Stromal cell of bone marrow (primary cell): ENCODE data around the gene CYP8B1.
A peak's percentile ranks its signal among the peaks of the same experiment; 100 is the strongest.
"Not testable (repeated sequence)": the region's sequence is repeated elsewhere in the genome, so short reads cannot be mapped to it uniquely, and the experiment has no call there.

Source experiments
- DNase-seq: peaks from one replicate; pipeline ENCODE4 v3.0.0-alpha.2; 2012; ENCODE audit warnings: low read depth

Gene CYP8B1

DNA sequence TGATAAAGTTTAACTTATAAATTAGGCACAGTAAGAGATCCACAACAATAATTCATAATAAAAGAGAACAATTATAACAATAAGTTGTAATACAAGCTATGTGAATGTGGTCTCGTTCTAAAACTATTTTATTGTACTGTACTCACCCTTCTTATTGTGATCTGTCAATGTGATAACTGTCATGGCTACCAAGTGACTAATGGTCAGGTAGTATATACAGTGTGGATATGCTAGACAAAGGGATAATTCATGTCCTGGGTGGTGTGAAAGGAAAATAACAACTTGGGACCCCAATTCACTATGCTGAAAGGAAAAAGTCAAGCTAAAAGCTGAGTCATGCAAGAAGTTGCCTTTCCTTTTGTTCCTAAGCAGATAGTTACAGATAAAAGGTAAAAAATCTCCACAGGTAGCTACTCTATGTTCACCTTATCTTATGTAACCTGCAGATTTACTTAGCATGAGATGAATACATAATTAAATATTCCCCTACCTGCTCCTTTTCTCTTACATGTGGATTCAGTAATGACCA lies 10.7 kb upstream of the CYP8B1 start:
- DNase-seq, result no peak

DNA sequence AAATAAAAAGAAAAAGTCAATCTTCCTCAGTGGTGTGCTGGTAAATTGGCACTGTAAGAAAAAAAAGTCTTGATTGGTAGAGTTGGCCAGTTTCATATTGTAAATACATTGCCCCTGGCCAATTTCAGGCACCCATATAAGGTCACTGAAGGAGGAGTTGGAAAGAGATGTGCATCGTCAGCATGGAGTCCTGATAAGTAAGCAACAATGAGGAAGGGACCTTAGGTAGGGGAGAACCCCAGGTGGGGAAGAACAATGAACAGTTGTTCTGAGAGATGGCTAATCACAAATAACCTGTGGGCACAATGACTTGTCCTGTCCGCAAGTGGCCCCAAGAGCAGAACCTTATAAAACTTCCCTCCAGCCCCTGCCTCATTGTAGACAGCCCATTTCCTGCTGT lies 8.6 kb upstream of the CYP8B1 start:
- DNase-seq, result no peak

- not testable (repeated sequence) for DNase-seq
Measured at GRCh38 chr3:42883251-42883930, 7.7 kb upstream of the CYP8B1 start.

DNA sequence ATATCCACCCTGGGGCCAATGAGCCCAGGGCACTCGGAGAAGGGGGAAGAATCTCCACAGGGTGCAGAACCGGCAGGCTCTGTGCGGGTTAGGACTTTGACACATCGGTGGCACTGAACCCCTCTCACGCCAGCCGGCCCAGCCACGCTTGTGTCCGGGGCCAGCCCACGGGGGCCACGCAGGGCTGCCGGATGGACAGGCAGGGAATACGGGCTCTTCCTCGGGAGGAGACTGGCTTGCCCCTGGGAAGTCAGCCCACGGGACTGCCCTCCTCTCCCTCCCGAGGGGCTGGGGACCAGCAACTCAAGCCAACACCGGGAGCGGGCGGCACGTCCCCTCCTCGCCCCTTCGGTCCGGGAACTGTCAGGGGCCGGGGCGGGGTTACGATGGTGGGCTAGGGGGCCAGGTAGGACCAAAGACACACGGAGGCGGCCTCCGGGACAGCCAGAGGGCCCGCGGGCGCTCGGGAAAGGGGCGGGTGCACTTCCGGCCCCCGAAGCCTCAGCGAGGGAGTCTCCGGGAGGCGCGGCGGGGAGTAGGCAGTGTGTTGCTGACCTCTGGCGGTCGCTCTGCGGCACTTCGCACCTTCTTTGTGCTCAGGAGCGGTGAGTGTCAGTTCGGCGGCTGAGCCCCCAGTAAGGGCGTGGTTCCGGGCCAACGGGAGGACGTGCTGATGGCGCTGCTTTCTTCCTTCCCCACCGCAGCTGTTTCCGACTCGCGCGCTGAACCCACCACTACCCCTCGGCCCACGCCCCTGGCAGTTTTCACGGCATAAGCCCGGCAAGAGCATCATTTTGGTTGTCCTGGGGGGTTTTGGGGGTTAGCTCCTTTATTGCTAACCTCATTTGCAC lies 5.1 kb upstream of the CYP8B1 start:
- peak; percentile 47 for DNase-seq

DNA sequence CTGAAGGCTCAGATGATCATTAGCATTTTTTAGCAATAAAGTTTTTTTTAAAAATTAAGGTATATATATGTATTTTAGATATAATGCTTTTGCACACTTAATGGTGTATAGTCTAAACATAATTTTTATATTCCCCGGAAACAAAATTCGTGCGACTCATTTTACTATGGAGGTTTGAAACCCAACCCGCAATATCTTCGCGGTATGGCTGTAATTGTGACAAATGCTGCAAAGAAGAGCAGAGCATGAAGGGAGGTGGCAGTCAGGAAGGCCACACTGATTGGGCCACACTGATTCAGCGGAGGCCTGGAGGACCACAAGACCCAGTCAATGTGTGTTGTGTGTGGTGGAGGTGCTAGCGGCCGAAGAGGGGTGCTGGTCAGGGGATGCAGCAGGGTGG lies 4.5 kb upstream of the CYP8B1 start:
- DNase-seq, result no peak

DNA sequence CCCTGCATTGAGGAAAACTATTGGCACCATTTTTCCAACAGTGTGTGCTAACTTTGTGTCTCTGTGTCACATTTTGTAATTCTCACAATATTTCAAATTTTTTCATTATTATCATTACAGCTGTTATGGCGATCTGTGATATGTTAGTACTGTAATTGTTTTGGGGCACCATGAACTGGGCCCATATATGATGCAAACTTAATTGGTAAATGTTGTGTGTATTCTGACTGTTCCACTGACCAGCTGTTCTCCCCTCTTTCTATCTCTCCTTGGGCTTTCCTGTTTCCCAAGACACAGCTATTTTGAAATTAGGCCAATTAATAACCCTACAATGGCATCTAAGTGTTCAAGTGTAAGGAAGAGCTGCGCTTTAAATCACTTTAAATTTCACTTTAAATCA lies 2.2 kb upstream of the CYP8B1 start:
- DNase-seq, result no peak

GRCh38 chr3:42876940-42877720 lies 1.5 kb upstream of the CYP8B1 start:
- DNase-seq, result no peak

- no peak for DNase-seq
Measured at GRCh38 chr3:42876401-42876800, 722 bp upstream of the CYP8B1 start.

GRCh38 chr3:42874749-42875148 lies 930 bp downstream of the CYP8B1 start:
- no peak for DNase-seq

- DNase-seq, result no peak
Measured at GRCh38 chr3:42873221-42873982, 2.3 kb downstream of the CYP8B1 start.

DNA sequence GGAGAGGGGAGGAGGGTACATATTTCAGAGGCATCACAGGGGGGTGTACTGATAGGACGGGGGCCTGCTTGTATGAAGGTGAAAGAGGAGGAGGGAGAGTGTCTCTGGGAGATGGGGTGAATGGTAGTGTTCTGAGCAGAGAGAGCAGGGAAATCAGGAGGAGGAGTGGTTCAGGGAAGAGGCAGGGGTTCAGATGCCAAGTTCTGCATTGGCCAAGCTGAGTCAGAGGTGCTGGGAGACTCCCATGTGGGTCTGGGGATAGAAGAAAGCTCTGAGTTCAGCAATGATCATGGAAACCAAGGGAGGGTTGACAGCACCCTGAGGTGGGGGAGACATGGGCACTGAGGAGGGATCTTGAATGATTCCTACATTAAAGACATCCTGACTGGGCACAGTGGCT lies 3.0 kb downstream of the CYP8B1 start:
- peak; percentile 4 for DNase-seq

GRCh38 chr3:42871592-42872196 lies 4.0 kb downstream of the CYP8B1 start:
- DNase-seq, result no peak

- DNase-seq, result no peak
Measured at GRCh38 chr3:42868841-42869240, 6.8 kb downstream of the CYP8B1 start.

DNA sequence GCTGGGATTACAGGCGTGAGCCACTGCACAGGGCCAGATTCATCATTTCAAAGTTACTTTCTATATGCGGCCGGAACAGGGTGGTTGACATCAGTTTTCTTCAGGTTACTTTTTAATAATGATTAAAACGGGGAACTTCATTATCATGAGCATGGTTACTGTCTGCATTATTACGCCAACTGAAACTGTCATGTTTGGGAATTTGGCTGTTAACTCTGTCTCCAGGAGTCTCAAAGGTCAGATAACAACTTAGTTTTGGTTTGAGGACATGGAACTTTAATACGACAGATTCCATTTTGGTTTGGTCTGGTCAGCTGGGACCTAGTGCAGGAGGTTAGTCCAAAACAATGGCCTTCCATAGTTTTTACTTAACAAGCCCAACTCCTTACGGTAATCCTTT lies 8.5 kb downstream of the CYP8B1 start:
- DNase-seq, result no peak

DNA sequence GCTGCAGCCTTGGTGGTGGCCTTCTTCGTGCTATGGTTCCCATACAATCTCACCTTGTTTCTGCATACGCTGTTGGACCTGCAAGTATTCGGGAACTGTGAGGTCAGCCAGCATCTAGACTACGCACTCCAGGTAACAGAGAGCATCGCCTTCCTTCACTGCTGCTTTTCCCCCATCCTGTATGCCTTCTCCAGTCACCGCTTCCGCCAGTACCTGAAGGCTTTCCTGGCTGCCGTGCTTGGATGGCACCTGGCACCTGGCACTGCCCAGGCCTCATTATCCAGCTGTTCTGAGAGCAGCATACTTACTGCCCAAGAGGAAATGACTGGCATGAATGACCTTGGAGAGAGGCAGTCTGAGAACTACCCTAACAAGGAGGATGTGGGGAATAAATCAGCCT lies 10.4 kb downstream of the CYP8B1 start:
- DNase-seq, result no peak

DNA sequence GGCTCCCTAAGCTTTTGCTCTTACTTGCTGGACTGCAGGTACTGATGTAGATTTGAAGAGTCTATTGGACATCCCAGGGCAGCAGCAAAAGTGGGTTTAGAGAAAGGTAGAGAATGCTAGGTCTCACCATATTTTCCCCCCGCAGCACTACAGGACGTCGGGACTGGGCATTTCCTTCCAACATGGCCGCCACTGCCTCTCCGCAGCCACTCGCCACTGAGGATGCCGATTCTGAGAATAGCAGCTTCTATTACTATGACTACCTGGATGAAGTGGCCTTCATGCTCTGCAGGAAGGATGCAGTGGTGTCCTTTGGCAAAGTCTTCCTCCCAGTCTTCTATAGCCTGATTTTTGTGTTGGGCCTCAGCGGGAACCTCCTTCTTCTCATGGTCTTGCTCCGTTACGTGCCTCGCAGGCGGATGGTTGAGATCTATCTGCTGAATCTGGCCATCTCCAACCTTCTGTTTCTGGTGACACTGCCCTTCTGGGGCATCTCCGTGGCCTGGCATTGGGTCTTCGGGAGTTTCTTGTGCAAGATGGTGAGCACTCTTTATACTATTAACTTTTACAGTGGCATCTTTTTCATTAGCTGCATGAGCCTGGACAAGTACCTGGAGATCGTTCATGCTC lies 11.2 kb downstream of the CYP8B1 start:
- no peak for DNase-seq

DNA sequence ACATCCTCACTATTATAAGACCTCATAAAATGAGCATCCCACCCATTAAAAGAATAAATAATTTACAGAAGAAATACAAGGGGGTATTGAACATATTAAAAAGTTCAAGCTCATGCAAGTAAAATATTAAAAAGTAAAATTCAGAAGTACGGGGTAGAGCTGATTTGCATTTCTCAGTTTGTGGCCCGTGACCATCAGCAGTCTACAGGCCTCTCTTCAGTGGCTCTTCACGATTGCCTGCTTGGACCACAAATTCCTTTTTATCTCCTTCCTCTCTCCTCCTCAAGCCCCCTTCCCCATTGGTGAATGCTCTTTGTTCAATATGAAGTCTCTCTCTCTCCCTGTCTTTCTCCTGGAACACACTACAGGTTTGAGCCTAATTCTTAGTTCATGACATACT lies 19.1 kb downstream of the CYP8B1 start:
- DNase-seq, result no peak

- DNase-seq, result no peak
Measured at GRCh38 chr3:42855547-42856380, 19.9 kb downstream of the CYP8B1 start.

DNA sequence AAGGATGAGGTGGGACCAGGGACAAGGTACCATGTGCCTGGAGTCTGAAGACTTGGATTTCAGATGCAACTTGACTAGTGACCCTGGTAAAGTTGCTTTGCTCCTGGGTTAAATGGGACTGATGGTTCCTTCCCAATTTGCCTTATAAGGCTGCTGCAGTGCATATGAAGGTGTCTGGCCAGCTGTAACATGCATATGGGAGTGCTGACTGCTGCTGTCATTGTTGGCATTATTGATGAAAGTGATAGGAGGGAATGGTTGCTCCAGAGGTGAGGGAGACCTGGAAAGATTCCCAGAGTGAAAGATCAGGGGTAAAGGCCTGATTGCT lies 20.5 kb downstream of the CYP8B1 start:
- no peak for DNase-seq

DNA sequence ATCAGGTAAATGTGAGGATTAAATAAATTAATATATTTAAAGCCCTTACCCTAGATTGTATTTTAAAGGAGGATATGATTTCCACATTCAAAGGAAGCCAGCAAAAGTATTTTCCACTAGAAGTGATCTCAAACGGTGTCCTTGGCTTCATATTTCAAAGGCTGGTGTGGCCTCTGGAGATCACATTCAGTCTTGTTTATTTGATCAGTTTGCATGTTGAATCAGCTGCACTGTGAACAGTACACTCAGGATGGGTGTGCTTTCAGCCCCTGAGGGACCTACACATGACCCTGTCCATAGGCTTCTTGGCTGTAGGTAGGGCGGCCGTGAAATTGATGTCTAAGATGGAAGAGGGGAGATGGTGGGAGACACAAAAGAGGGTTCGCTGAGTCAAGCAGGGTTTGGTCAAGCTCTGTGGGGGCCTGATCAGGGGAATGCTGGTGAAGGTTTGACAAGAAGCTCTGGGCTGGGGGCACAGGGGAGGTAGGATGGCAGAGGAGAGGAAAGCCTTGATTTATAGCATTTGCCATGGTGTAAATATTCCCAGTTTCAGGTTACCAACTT lies 21.9 kb downstream of the CYP8B1 start:
- DNase-seq, result no peak
